Stimulated activated CD4-positive, alpha-beta T cell treated with anti-CD3 and anti-CD28 coated beads, Interleukin-2, amount 100 ng/mL, for 24 hours (primary cell): ENCODE data around the gene CISH.

Experiments used
- DNase-seq, 2 donors: peaks; one replicate each; pipeline ENCODE4 v3.0.0-alpha.2; 2020

The CISH gene

DNA sequence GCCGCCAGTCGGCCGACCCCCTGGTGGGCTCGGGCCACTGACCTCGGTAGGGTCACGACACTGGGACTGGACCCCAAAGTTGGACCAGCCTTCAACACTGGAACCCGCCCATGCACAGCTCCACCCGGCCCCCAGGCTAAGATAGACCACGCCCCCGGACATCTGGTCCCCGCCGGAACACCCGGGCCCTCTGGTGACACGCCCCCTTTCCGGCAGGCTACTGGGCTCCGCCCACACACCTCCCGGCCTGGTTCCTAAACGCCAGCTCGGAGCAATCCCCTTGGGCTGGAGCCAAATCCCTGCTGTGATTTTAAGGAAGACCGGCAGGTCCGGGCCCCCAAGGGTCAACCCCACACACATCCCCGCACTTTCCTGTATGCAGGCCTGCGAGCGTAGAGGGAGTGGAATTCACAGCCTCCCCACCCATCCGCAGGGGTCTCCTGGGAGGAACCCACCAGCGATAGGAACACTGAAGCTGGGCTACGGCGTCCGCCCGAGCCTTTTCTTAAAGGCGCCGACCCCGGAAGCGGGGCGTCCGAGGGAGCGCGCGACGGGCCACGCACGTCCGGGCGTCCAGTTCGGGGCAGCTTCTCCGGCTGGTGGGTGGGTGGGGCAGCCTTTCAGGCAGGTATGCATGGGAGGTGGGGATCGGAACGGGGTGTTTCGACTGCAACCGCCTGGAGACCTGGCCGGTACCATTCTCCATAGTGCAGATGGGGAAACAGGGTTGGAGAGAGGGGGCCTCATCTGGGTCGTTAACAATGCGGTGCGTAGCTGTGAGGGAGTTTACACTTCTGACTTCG, 42.4 kb downstream of the CISH start, which contains the start of gene HEMK1:
TSS of gene HEMK1 (plus strand) at position 576 of the 803 bp plus-strand sequence. CDS start 1,583 bp downstream, outside the sequence.
- DNase-seq: peak; percentile 96 to 98

DNA sequence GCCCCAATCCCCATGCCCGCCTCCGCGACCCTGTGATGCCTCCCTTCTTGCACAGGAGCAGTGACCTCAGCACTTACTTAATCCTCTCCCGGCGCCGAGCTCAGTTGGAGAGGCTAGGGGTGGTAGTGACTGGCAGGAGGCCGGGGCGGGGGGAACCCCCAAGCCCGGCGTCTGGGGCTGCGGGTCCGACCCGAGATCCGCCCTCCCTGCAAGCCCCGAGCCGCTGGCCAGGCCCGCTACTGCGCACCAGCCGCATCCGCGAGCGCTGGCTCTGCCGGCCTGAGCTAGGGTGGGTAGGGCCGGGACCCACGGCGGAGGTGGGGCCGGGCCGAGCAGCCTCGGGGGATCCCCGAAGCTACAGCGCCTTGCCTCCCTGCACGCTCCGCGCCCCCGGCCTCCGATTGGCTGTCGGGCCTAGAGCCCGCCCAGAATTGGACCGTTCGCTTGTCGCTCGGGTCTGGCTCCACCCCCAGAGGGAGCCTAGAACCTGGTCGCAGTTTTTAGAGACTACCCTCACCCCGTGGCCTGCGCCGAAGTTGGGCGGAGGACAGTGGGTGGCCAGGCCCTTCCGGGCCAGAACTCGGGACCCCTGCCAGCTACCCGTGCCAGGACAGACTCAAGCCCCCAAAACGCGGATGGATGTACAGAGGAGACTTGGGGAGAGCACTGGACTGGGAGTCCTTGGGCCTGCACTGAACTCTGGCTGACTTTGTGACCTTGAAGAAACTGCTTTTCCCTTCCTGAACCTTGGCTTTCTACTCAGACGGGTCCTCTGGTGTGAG, 44.0 kb downstream of the CISH start, which contains the start of gene C3orf18:
TSS of gene C3orf18 (minus strand) at position 362 of the 782 bp plus-strand sequence. CDS start 2,048 bp downstream, outside the sequence.
- peak; percentile 96 to 97 for DNase-seq

DNA sequence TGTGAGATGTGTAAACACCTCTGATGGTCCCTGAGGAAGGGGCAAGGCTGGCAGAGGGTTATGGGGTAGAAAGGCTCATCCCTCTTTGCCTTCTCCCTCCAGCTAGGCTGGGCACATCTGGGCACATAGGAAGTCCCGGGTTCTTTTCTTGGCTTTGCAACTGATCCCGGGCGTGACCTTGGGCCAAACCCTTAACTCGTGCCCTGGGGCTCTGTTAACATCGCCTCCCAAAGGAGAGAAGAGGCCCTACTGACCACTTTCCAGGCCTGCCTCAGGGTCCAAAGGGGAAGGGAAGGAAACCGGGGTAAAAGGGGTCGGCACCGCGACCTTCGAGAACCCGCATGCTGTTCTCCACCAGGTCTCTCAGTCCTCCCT, 44.6 kb downstream of the CISH start:
- DNase-seq: no peak

DNA sequence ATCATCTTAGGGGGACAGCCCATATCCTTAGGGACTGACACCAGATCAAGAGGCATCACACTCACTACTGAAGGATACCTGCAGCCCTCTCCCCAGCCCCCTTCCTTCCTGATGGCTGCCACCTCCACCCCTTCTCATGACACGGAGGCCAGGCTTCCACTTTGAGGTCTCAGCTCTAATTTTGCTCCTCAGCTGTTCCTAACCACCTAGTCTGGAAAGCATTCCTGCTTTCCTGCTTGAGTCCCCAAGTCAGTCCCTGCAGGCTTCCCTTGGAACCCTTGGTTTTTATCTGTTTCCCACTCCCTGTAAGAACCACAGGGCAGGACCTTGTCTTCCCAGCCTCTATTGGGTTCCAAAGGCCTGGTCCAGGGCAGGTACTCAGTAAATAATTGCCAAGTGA, 47.3 kb downstream of the CISH start:
- no peak for DNase-seq

DNA sequence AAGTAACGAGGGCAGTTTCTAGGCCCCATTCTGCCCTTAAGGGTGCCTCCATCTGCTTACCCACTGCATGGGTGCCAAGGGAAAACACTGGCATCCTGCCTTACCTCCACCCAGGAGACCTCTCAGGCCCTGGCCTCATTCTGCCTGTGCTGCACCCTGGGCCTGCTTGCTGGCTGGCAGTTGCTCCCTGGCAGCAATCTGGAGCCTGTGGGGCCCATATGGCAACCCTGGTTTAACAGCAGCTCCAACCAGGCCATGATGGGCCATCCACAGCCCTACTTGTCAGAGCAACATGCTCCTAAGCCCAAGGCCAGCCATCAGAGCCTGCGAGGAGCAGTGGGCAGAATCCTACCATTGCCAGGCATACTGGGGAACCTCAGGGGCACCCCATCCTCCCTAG, 47.7 kb downstream of the CISH start:
- no peak for DNase-seq

DNA sequence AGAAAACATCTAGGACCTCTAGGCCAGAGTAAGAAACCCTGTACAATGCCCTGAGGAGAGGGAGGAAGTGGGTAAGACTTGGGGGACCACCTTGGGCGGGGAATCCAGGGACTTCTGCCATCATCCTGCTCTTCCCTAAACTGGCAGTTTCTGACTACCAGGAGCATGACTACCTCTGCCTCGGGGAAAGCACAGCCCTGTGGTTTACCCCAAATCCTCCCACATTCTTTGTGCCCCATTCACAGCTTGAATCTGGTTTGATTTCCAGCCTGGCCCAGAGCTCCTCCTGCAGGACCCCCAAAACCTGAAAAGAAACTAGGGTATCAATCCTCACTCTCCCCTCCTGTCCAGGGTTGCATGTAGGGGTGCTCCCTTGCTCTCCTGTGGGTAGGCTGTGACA, 48.7 kb downstream of the CISH start:
- DNase-seq: no peak

DNA sequence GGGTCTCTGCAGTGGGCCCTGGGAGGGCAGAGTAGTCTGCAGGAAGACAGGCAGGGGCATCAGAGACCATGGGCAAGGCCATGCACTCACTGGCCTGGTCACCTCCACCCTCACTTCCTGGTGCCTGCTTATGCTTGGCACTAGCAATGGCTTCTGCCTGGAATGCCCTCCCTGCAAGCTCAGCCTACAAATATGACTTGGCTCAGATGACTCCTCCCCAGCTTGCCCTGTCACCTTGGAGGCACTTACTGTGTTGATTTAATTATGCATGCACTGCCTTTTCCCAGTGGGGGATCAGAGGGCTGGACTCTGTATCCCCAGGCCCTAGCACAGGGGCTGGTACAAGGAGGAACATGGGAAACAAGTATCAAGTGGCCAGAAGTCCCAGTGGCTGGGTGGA, 51.9 kb downstream of the CISH start:
- no peak for DNase-seq

DNA sequence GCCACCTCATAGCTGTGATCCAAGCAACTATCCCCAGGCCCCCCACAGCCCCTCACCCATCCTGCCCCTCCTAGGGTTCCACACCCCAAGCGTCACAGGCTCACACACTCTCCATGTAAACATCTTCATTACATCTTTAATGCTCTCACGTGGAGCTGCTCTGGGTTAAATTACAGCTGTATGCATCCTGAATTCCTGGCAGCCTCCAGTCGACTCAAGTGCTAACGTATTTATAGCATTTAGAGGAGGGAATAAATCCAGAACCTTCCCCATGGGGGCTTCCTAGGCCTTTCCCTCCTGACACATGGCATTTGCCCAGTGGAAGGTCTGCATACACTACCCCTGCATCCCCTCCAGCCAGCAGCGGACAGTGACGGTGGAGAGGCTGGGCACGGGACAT, 53.7 kb downstream of the CISH start:
- no peak for DNase-seq

DNA sequence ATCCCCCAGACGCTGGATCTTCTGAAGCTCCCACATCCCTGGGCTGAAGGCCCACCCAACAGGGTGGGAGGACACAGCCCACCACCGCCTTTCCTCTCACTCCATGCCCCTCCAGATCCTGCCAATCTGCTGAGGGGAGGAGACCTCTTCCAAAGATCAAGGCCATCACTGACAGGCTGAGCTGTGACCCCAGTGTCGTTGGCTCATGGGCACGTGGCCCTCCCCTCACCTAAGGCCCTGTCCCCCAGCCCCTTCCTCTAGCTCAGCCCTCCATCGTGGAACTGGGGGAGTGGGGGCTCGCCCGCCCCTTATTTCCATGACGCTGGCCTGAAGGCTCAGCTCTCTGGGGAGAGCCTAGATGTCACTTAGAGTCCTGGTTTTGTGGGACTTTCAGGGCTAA, 54.5 kb downstream of the CISH start:
- no peak for DNase-seq
